HepG2 (cell line): ENCODE data around the gene POLR1G. TPM values are rescaled to one million over a fixed set of nuclear protein-coding genes. Genes with fewer than 3 reads are reported as not detected.

Source experiments
- ATAC-seq: fragments of 200-7000 bp; cut with Tn5 transposase; 3 replicates; pipeline ENCODE4 v1.9.1; 2020; ENCODE audit warnings: mild to moderate bottlenecking, moderate library complexity
- BruUV-seq: library from RNA; stranded (reverse); fragments of 400-500 nt; replicated peaks from 2 replicates; lab custom pipeline; 2021; lab: Mats Ljungman, UMichigan
- CTCF ChIA-PET: fragments of 300-600 bp; formaldehyde crosslinking; extraction: SDS; loops from one replicate; lab custom pipeline; 2021; ENCODE audit warnings: low total read pairs, inconsistent platforms, low intra/inter-chr PET ratio; lab: Yijun Ruan, JAX
- POLR2A ChIA-PET: fragments of 350-600 bp; sonication (Branson Sonifier 250); formaldehyde crosslinking; loops from one replicate; lab custom pipeline; 2020; ENCODE audit warnings: antibody characterized with exemption, inconsistent platforms; lab: Yijun Ruan, JAX
- DNase-seq: peaks from one replicate; pipeline ENCODE4 v3.0.0-alpha.2; 2015; ENCODE audit warnings: low spot score
- FAIRE-seq: peaks from 3 replicates; lab custom pipeline; 2011; peaks lifted over from hg19 to GRCh38; lab: Jason Lieb, UNC
- H2AFZ ChIP-seq: one replicate; pipeline ENCODE4 v1.6.1; 2011; ENCODE audit warnings: low read length, inconsistent platforms
- H3K27ac ChIP-seq: fragments of 300-600 bp; 3 replicates; pipeline ENCODE4 v1.8.0; 2011; ENCODE audit warnings: mixed run types, mild to moderate bottlenecking, mixed read lengths, low read length, inconsistent platforms; ENCODE audit not compliant: insufficient read depth; ENCODE audit errors: extremely low read length
- H3K27me3 ChIP-seq, 2 experiments: fragments of 200-600 bp in 1 of 2; 2 replicates in 1 of 2; 3 replicates in 1 of 2; pipeline versions ENCODE4 v1.6.0 to v1.8.0; 2011; ENCODE audit warnings: low read length in 2 of 2, mild to moderate bottlenecking in 2 of 2, moderate library complexity in 2 of 2, inconsistent platforms in 1 of 2; ENCODE audit not compliant: insufficient read depth in 2 of 2, control insufficient read depth in 1 of 2
- H3K36me3 ChIP-seq, 2 experiments: fragments of 200-600 bp in 1 of 2; replicated peaks in 1 of 2; 2 replicates in 1 of 2; 3 replicates in 1 of 2; pipeline versions ENCODE4 v1.5.1 to v1.8.0; 2011; ENCODE audit warnings: low read length in 2 of 2, inconsistent platforms in 1 of 2; ENCODE audit not compliant: insufficient read depth in 2 of 2, control insufficient read depth in 1 of 2
- H3K4me1 ChIP-seq: 2 replicates; pipeline ENCODE4 v1.5.1; 2012; ENCODE audit warnings: low read length, inconsistent platforms; ENCODE audit not compliant: insufficient read depth
- H3K4me2 ChIP-seq: 2 replicates; pipeline ENCODE4 v1.6.0; 2011; ENCODE audit warnings: low read depth, low read length, inconsistent platforms
- H3K4me3 ChIP-seq, 3 experiments: fragments of 200-600 bp in 1 of 3; sonication (generic), shearing (Covaris generic) in 1 of 3; replicated peaks in 1 of 3; 2 replicates each; pipeline ENCODE4 v1.5.1; 2011 to 2016; ENCODE audit warnings: low read length in 3 of 3, inconsistent platforms in 2 of 3, low read depth in 2 of 3, mild to moderate bottlenecking in 2 of 3, control low read depth in 1 of 3, mixed read lengths in 1 of 3; ENCODE audit not compliant: insufficient read depth in 1 of 3
- H3K79me2 ChIP-seq: one replicate; pipeline ENCODE4 v1.6.1; 2011; ENCODE audit warnings: low read length, inconsistent platforms; ENCODE audit not compliant: insufficient read depth
- H3K9ac ChIP-seq: 2 replicates; pipeline ENCODE4 v1.6.0; 2011; ENCODE audit warnings: mild to moderate bottlenecking, low read depth, low read length, inconsistent platforms; ENCODE audit not compliant: insufficient read depth
- H3K9me3 ChIP-seq: 2 replicates; pipeline ENCODE4 v1.5.1; 2012; ENCODE audit warnings: mild to moderate bottlenecking, low read length
- H4K20me1 ChIP-seq: 2 replicates; pipeline ENCODE4 v1.6.0; 2011; ENCODE audit warnings: inconsistent platforms, mild to moderate bottlenecking, low read length, moderate library complexity; ENCODE audit not compliant: insufficient read depth
- ARNTL ChIP-seq: sonication (generic); formaldehyde crosslinking; IDR thresholded peaks from 2 replicates; pipeline ENCODE4 v1.4.0; 2020; ENCODE audit warnings: mild to moderate bottlenecking, missing genetic modification reagents
- CBX5 ChIP-seq: sonication (generic); formaldehyde crosslinking; IDR thresholded peaks from 2 replicates; pipeline ENCODE4 v1.4.0; 2020; ENCODE audit warnings: missing genetic modification reagents, borderline replicate concordance
- EP300 ChIP-seq, 3 experiments: sonication (generic) in 1 of 3; formaldehyde crosslinking in 1 of 3; IDR thresholded peaks; 2 replicates each; pipeline versions ENCODE4 v1.5.1 to v1.6.1; 2011 to 2020; ENCODE audit warnings: low read depth in 2 of 3, low read length in 2 of 3, borderline replicate concordance in 1 of 3, improper control_type of control experiment in 1 of 3, mild to moderate bottlenecking in 1 of 3, missing genetic modification reagents in 1 of 3, moderate library complexity in 1 of 3
- HCFC1 ChIP-seq: fragments of 150-350 bp; IDR thresholded peaks from 2 replicates; pipeline ENCODE4 v1.6.1; 2014; ENCODE audit warnings: low read depth, low read length
- HHEX ChIP-seq: IDR thresholded peaks from 2 replicates; pipeline ENCODE4 v1.6.1; 2016; ENCODE audit warnings: control low read depth
- HOXA9 ChIP-seq: sonication (generic); formaldehyde crosslinking; IDR thresholded peaks from 2 replicates; pipeline ENCODE4 v1.8.1; 2022; ENCODE audit warnings: missing genetic modification reagents, mild to moderate bottlenecking, moderate library complexity, borderline replicate concordance
- KAT2B ChIP-seq: fragments of 150-350 bp; IDR thresholded peaks from 2 replicates; pipeline ENCODE4 v1.6.1; 2014; ENCODE audit warnings: low read depth, low read length, borderline replicate concordance
- MAZ ChIP-seq, 2 experiments: sonication (generic) in 1 of 2; formaldehyde crosslinking in 1 of 2; IDR thresholded peaks; 2 replicates each; pipeline versions ENCODE4 v1.5.0 to v1.6.1; 2012 to 2020; ENCODE audit warnings: low read depth in 2 of 2, mild to moderate bottlenecking in 2 of 2, borderline replicate concordance in 1 of 2, improper control_type of control experiment in 1 of 2, low read length in 1 of 2, missing genetic modification reagents in 1 of 2, moderate library complexity in 1 of 2
- SNAPC2 ChIP-seq: sonication (generic); formaldehyde crosslinking; IDR thresholded peaks from 2 replicates; pipeline ENCODE4 v1.8.1; 2022; ENCODE audit warnings: mild to moderate bottlenecking, missing genetic modification reagents
- SOX13 ChIP-seq, 3 experiments: fragments of 450-650 bp in 1 of 3; sonication (generic) in 1 of 3; formaldehyde crosslinking in 1 of 3; IDR thresholded peaks in 2 of 3; conservative IDR thresholded peaks in 1 of 3; 2 replicates each; pipeline versions ENCODE4 v1.5.0 to v1.6.1; 2016 to 2020; ENCODE audit warnings: antibody characterized with exemption in 1 of 3, mild to moderate bottlenecking in 1 of 3, missing compliant biosample characterization in 1 of 3, missing genetic modification reagents in 1 of 3, moderate library complexity in 1 of 3
- TCF7 ChIP-seq: sonication (generic); IDR thresholded peaks from 2 replicates; pipeline ENCODE4 v1.6.1; 2016; ENCODE audit warnings: antibody characterized with exemption, low read depth
- ZNF230 ChIP-seq: sonication (generic); formaldehyde crosslinking; IDR thresholded peaks from 2 replicates; pipeline ENCODE4 v1.4.0; 2020; ENCODE audit warnings: mild to moderate bottlenecking, missing genetic modification reagents
- ZNF790 ChIP-seq: sonication (generic); formaldehyde crosslinking; IDR thresholded peaks from 2 replicates; pipeline ENCODE4 v1.8.0; 2022; ENCODE audit warnings: missing genetic modification reagents, mild to moderate bottlenecking, borderline replicate concordance
- WGBS: methylation state at CpG from one replicate; pipeline ENCODE4 v1.1.6; 2017; ENCODE audit warnings: low lambda C conversion rate; 5-methylcytosine and 5-hydroxymethylcytosine counted together
- in situ Hi-C: cut with HindIII; loops from 2 replicates; pipeline ENCODE4 v1.10.0; 2017; ENCODE audit warnings: low pct_unique_long_range_greater_than_20kb; ENCODE audit not compliant: extremely low pct_ligation_motif_present
- intact Hi-C: fragments of 100-400 bp; cut with micrococcal nuclease; formaldehyde crosslinking; loops from one replicate; pipeline ENCODE4 v1.10.0; 2022; ENCODE audit not compliant: unreplicated experiment
- polyA plus RNA-seq, 8 experiments: library from polyadenylated mRNA; depleted of rRNA in 3 of 8; stranded (reverse) in 7 of 8; unstranded in 1 of 8; fragments of >200 nt; fragmentation: Illumina TruSeq in 4 of 8; extraction: Trizol in 4 of 8; gene quantifications; 2 replicates each; pipeline versions ENCODE4 v1.2.1 to v1.2.3, GENCODE V29; 2011 to 2016; ENCODE audit warnings: low read depth in 4 of 8, missing spikeins in 1 of 8, mixed read lengths in 1 of 8; ENCODE audit not compliant: insufficient read depth in 1 of 8
- total RNA-seq, 5 experiments: library from RNA; depleted of rRNA; stranded (reverse); fragments of >200 nt; fragmentation: Illumina TruSeq; extraction: Trizol; gene quantifications; 2 replicates each; pipeline ENCODE4 v1.2.3, GENCODE V29; 2016; ENCODE audit warnings: low read depth in 1 of 5
- TF ChIP-seq, protein P1 (sequence below), 2 experiments: sonication (generic) in 1 of 2; formaldehyde crosslinking in 1 of 2; IDR thresholded peaks; 2 replicates each; pipeline versions ENCODE4 v1.5.1 to v1.6.1; 2011 to 2020; ENCODE audit warnings: borderline replicate concordance in 1 of 2, low read depth in 1 of 2, low read length in 1 of 2, mild to moderate bottlenecking in 1 of 2, missing genetic modification reagents in 1 of 2, moderate library complexity in 1 of 2

POLR1G gene
- total and polyA plus RNA-seq, 2 of the 13 experiments (the other 11 are each of a cell fraction or from before 2014, with no cell fraction given) = 3.5 to 20.8 TPM

DNA sequence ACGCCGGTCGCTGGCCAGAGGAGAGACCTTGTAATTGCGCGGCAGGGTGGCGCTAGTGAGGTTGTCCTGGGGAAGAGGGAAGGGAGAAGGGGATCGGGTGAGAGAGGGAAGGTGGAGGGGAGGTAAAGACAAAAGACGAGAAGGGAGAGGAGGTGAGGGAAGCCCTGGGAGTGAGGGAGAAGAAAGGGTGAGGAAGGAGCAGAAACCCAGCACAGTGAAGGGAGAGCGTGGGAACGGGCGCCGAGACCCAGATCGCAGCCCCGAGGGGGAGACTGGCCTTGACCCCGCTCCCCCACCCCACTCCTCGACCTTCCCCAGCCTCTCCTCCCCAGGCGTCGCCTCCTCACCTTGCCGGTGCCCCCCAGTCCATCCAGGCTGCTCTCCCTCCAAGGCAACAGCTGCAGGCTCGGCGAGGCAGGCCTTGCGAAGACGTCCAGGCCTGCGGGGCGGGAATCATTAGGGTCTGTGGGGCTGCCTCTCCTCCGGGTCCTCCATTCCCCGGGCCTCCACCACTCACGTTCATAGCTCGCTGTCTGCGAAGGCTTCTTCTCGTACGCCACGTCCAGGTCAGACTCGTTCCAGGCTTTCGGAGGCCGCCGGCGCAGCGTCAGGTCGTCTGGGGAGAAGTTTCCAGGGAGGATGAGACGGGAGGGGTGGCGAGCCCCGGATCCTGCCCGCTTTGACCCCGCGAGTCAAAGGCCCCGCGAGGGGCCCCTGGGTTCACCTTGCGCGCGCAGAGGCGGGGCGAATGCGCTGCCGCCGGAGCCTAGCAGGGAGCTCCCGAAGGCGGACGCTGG, 10.4 kb upstream of the POLR1G start:
- ChIA-PET POLR2A (no interaction called here), CTCF (no interaction called here)
- 96% methylated on average over 59 of the region's 59 CpGs for WGBS
- no peak overlapping the region for H2AFZ ChIP-seq
- no peak overlapping the region for H3K9ac ChIP-seq
- H3K79me2 ChIP-seq = no peaks in the 10 kb centered on the region
- no TSS peak for BruUV-seq
- FAIRE-seq = no peak
- H3K4me2 ChIP-seq = no peak overlapping the region
- in situ Hi-C loops (no loop called here), intact Hi-C loops (no loop called here)
- no peak for ATAC-seq
- H3K27ac ChIP-seq = no peak overlapping the region
- no peak for DNase-seq
- H3K4me3 ChIP-seq = no peak overlapping the region
- H3K4me1 ChIP-seq = no peaks in the 10 kb centered on the region
- H3K36me3 ChIP-seq = peaks cover 0 to 3% of the 10 kb centered on the region in 2 experiments; a peak in 1 of 5 replicates
- no peaks in the 10 kb centered on the region; a peak in 1 of 5 replicates for H3K27me3 ChIP-seq
- H4K20me1 ChIP-seq = no peaks in the 10 kb centered on the region
- no peaks in the 10 kb centered on the region for H3K9me3 ChIP-seq
- TF ChIP-seq, protein P1, sequence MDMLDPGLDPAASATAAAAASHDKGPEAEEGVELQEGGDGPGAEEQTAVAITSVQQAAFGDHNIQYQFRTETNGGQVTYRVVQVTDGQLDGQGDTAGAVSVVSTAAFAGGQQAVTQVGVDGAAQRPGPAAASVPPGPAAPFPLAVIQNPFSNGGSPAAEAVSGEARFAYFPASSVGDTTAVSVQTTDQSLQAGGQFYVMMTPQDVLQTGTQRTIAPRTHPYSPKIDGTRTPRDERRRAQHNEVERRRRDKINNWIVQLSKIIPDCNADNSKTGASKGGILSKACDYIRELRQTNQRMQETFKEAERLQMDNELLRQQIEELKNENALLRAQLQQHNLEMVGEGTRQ (IDR thresholded peaks at IDR 0.05; ENCODE audit: low read depth, low read length) = no peak
- TF ChIP-seq, protein P1 (CRISPR knock-in tag; IDR thresholded peaks at IDR 0.05; ENCODE audit: borderline replicate concordance) = no peak
- TF ChIP-seq SOX13 (IDR thresholded peaks at IDR 0.05) (no peak), SOX13 (CRISPR knock-in tag; conservative IDR thresholded peaks at IDR 0.05 in 1 of 2, IDR thresholded peaks at IDR 0.05 in 1 of 2) (no peak), MAZ (IDR thresholded peaks at IDR 0.05; ENCODE audit: borderline replicate concordance, low read depth, low read length) (no peak), MAZ (CRISPR knock-in tag; IDR thresholded peaks at IDR 0.05; ENCODE audit: low read depth) (no peak), HHEX (no peak), TCF7 (no peak), KAT2B (no peak), ARNTL (CRISPR knock-in tag) (no peak), ZNF230 (CRISPR knock-in tag) (no peak), CBX5 (CRISPR knock-in tag) (no peak), HOXA9 (no peak), ZNF790 (CRISPR knock-in tag) (no peak), SNAPC2 (CRISPR knock-in tag) (no peak), HCFC1 (no peak), EP300 (IDR thresholded peaks at IDR 0.05; ENCODE audit: low read depth in 2 of 2, low read length in 2 of 2) (no peak), EP300 (CRISPR knock-in tag; IDR thresholded peaks at IDR 0.05; ENCODE audit: borderline replicate concordance) (no peak)
